Keratinocyte (primary cell): ENCODE measurements around the gene F8A3. TPM values are rescaled to one million over a fixed set of nuclear protein-coding genes. Genes with fewer than 3 reads are reported as not detected.
"Not testable (repeated sequence)": the region's sequence is repeated elsewhere in the genome, so short reads cannot be mapped to it uniquely, and the experiment has no call there.

Source experiments
- DNase-seq: peaks from one replicate; pipeline ENCODE4 v3.0.0-alpha.2; 2011; ENCODE audit warnings: low read depth, missing footprints, low spot score
- FAIRE-seq: peaks from 2 replicates; lab custom pipeline; 2011; peaks lifted over from hg19 to GRCh38; lab: Jason Lieb, UNC
- H2AFZ ChIP-seq: 2 replicates; pipeline ENCODE4 v1.6.0; 2012; ENCODE audit warnings: low read length, control low read depth, inconsistent platforms; ENCODE audit not compliant: control insufficient read depth
- H3K27ac ChIP-seq: 2 replicates; pipeline ENCODE4 v1.5.1; 2011; ENCODE audit warnings: low read length; ENCODE audit not compliant: control insufficient read depth, insufficient read depth
- H3K27me3 ChIP-seq: 3 replicates; pipeline ENCODE4 v1.6.0; 2011; ENCODE audit warnings: low read length; ENCODE audit not compliant: control insufficient read depth, insufficient read depth; ENCODE audit errors: extremely low read depth
- H3K36me3 ChIP-seq, 2 experiments: 2 replicates in 1 of 2; 3 replicates in 1 of 2; pipeline ENCODE4 v1.5.1; 2011; ENCODE audit warnings: low read length in 2 of 2, mild to moderate bottlenecking in 1 of 2; ENCODE audit not compliant: control insufficient read depth in 2 of 2, insufficient read depth in 2 of 2; ENCODE audit errors: extremely low read depth in 1 of 2
- H3K4me1 ChIP-seq: 3 replicates; pipeline ENCODE4 v1.5.1; 2011; ENCODE audit warnings: low read length; ENCODE audit not compliant: control insufficient read depth, insufficient read depth; ENCODE audit errors: extremely low read depth
- H3K4me2 ChIP-seq: 3 replicates; pipeline ENCODE4 v1.6.0; 2011; ENCODE audit warnings: low read depth, low read length; ENCODE audit not compliant: control insufficient read depth, insufficient read depth; ENCODE audit errors: extremely low read depth
- H3K4me3 ChIP-seq, 3 experiments: fragments of 200-600 bp in 1 of 3; sonication (generic) in 1 of 3; 2 replicates in 2 of 3; 3 replicates in 1 of 3; pipeline ENCODE4 v1.5.1; 2011 to 2016; ENCODE audit warnings: low read length in 3 of 3, mild to moderate bottlenecking in 3 of 3, control low read depth in 2 of 3, inconsistent platforms in 1 of 3, low read depth in 1 of 3, mixed read lengths in 1 of 3, mixed run types in 1 of 3, moderate library complexity in 1 of 3; ENCODE audit not compliant: control insufficient read depth in 2 of 3, insufficient read depth in 2 of 3; ENCODE audit errors: extremely low read depth in 1 of 3
- H3K79me2 ChIP-seq: 2 replicates; pipeline ENCODE4 v1.6.0; 2012; ENCODE audit warnings: low read length; ENCODE audit not compliant: control insufficient read depth, insufficient read depth
- H3K9ac ChIP-seq: 3 replicates; pipeline ENCODE4 v1.6.0; 2011; ENCODE audit warnings: low read length; ENCODE audit not compliant: control insufficient read depth, insufficient read depth; ENCODE audit errors: extremely low read depth
- H3K9me1 ChIP-seq: 3 replicates; pipeline ENCODE4 v1.6.0; 2011; ENCODE audit warnings: low read length; ENCODE audit not compliant: control insufficient read depth, insufficient read depth; ENCODE audit errors: extremely low read depth
- H3K9me3 ChIP-seq: 2 replicates; pipeline ENCODE4 v1.5.1; 2012; ENCODE audit warnings: low read depth, low read length; ENCODE audit not compliant: control insufficient read depth
- H4K20me1 ChIP-seq: 3 replicates; pipeline ENCODE4 v1.6.0; 2011; ENCODE audit warnings: low read length; ENCODE audit not compliant: control insufficient read depth, insufficient read depth; ENCODE audit errors: extremely low read depth
- CTCF ChIP-seq, 3 experiments: IDR thresholded peaks in 1 of 3; conservative IDR thresholded peaks in 1 of 3; optimal IDR thresholded peaks in 1 of 3; 2 replicates in 2 of 3; 3 replicates in 1 of 3; pipeline versions ENCODE3 to v1.5.1; 2011; ENCODE audit warnings: low read length in 3 of 3, mild to moderate bottlenecking in 3 of 3, moderate library complexity in 2 of 3, control low read depth in 1 of 3, inconsistent platforms in 1 of 3; ENCODE audit not compliant: insufficient read depth in 2 of 3; ENCODE audit errors: extremely low read depth in 1 of 3
- EZH2 ChIP-seq: IDR thresholded peaks from one replicate; pipeline ENCODE4 v1.6.1; 2012; ENCODE audit warnings: inconsistent platforms, mild to moderate bottlenecking, low read length, moderate library complexity
- dilution Hi-C: fragments of 300-500 bp; cut with MboI; formaldehyde crosslinking; loops from one replicate; pipeline ENCODE4 v1.7.0; 2020; ENCODE audit warnings: low sequenced_read_pairs; ENCODE audit not compliant: extremely low pct_ligation_motif_present
- polyA minus RNA-seq, 3 experiments: library from RNA; depleted of rRNA, polyadenylated mRNA; stranded (reverse); fragments of >200 nt; gene quantifications; 1 replicate in 1 of 3; 2 replicates in 1 of 3; 3 replicates in 1 of 3; pipeline ENCODE4 v1.2.3, GENCODE V29; 2011
- polyA plus RNA-seq, 5 experiments: library from polyadenylated mRNA; depleted of rRNA in 3 of 5; stranded (reverse) in 3 of 5; stranded (forward) in 1 of 5; unstranded in 1 of 5; fragments of >200 nt; gene quantifications; 1 replicate in 1 of 5; 2 replicates in 3 of 5; 3 replicates in 1 of 5; pipeline versions ENCODE4 v1.2.1 to v1.2.3, GENCODE V29; 2011 to 2012; ENCODE audit warnings: missing spikeins in 2 of 5, low read depth in 1 of 5, low replicate concordance in 1 of 5

The F8A3 gene
- polyA plus RNA-seq = 0.44 to 1.6 TPM (median 1.1 TPM) in 3 replicates
- polyA plus RNA-seq (2011; ENCODE audit: low read depth) = 0.34 TPM
- polyA plus RNA-seq (2011; cell fraction: cytosol; rRNA removed) = 1.4 and 2.2 TPM in 2 replicates
- polyA plus RNA-seq (2011; cell fraction: nucleus; rRNA removed) = 1.8 TPM in 2 replicates
- polyA plus RNA-seq (2012; ENCODE audit: low replicate concordance) = 0.99 and 4.9 TPM in 2 replicates
- polyA minus RNA-seq = 0.48 to 3.1 TPM (median 1.1 TPM) in 3 replicates
- 3.3 TPM for polyA minus RNA-seq (2011; cell fraction: cytosol; rRNA and poly(A)+ RNA removed)
- 1.1 and 1.7 TPM in 2 replicates for polyA minus RNA-seq (2011; cell fraction: nucleus; rRNA and poly(A)+ RNA removed)

- H3K9ac ChIP-seq, H3K79me2 ChIP-seq, H3K4me3 ChIP-seq, FAIRE-seq, H3K36me3 ChIP-seq, H3K4me1 ChIP-seq, DNase-seq, H3K9me1 ChIP-seq, H2AFZ ChIP-seq, H3K4me2 ChIP-seq, dilution Hi-C loops, H3K9me3 ChIP-seq, H3K27ac ChIP-seq, H4K20me1 ChIP-seq, H3K27me3 ChIP-seq: not testable (repeated sequence)
These were observed at the start of gene F8A3 for GRCh38 chrX:155458471-155458870. Gene F8A3 (minus strand): TSS chrX:155458620. CDS start chrX:155458600, 20 bp downstream.

GRCh38 chrX:155505296-155505695, 46.9 kb upstream of the F8A3 start:
- Histone ChIP-seq H3K79me2 (no peaks in the 10 kb centered on the region), H3K36me3 (no peaks in the 10 kb centered on the region), H3K4me1 (no peaks in the 10 kb centered on the region), H2AFZ (no peak overlapping the region), H3K27ac (no peak overlapping the region), H4K20me1 (no peaks in the 10 kb centered on the region), H3K4me3 (no peak overlapping the region), H3K9me1 (no peaks in the 10 kb centered on the region), H3K9me3 (no peaks in the 10 kb centered on the region), H3K4me2 (no peak overlapping the region), H3K9ac (no peak overlapping the region), H3K27me3 (no peaks in the 10 kb centered on the region)
- TF ChIP-seq CTCF (optimal IDR thresholded peaks at IDR 0.05 in 1 of 3, IDR thresholded peaks at IDR 0.05 in 1 of 3, conservative IDR thresholded peaks at IDR 0.05 in 1 of 3; ENCODE audit: extremely low read depth in 1 of 3, insufficient read depth in 2 of 3, low read length in 3 of 3) = no peak
- TF ChIP-seq EZH2 = no peak
- dilution Hi-C loops = no loop called here
- DNase-seq (no peak), FAIRE-seq (no peak)

- H4K20me1 ChIP-seq, H3K36me3 ChIP-seq, DNase-seq, H3K27ac ChIP-seq, H3K79me2 ChIP-seq, H3K27me3 ChIP-seq, H3K9me1 ChIP-seq, FAIRE-seq, H2AFZ ChIP-seq, dilution Hi-C loops, H3K4me3 ChIP-seq, H3K4me2 ChIP-seq, H3K9ac ChIP-seq, H3K4me1 ChIP-seq, H3K9me3 ChIP-seq: not testable (repeated sequence)
These were observed 36.7 kb upstream of the F8A3 start for GRCh38 chrX:155495134-155495533.

- H4K20me1 ChIP-seq, FAIRE-seq, H3K79me2 ChIP-seq, H3K36me3 ChIP-seq, H3K9ac ChIP-seq, H3K27me3 ChIP-seq, H3K27ac ChIP-seq, DNase-seq, H3K4me1 ChIP-seq, H3K4me2 ChIP-seq, H3K9me1 ChIP-seq, H2AFZ ChIP-seq, H3K9me3 ChIP-seq, H3K4me3 ChIP-seq, dilution Hi-C loops: not testable (repeated sequence)
These were observed 33.0 kb upstream of the F8A3 start for GRCh38 chrX:155491421-155491820.
